IMR-90 (cell line): Measurements from ENCODE around the gene ANLN. TPM values are rescaled to one million over a fixed set of nuclear protein-coding genes. Genes with fewer than 3 reads are reported as not detected.

Source experiments
- ATAC-seq: fragments of 200-7000 bp; cut with Tn5 transposase; 2 replicates; pipeline ENCODE4 v1.9.1; 2020; ENCODE audit warnings: low read depth, mild to moderate bottlenecking, moderate library complexity
- BruUV-seq: library from RNA; stranded (reverse); fragments of 400-500 nt; replicated peaks from 2 replicates; lab custom pipeline; 2021; lab: Mats Ljungman, UMichigan
- CTCF ChIA-PET: fragments of 300-600 bp; formaldehyde crosslinking; extraction: SDS; loops from one replicate; lab custom pipeline; 2021; ENCODE audit warnings: antibody characterized with exemption; lab: Yijun Ruan, JAX
- POLR2A ChIA-PET: fragments of 300-600 bp; sonication (Branson Sonifier 250); formaldehyde crosslinking; loops from one replicate; lab custom pipeline; 2022; ENCODE audit warnings: antibody characterized with exemption; ENCODE audit not compliant: unreplicated experiment; lab: Charles Lee
- DNase-seq: peaks from one replicate; pipeline ENCODE4 v3.0.0; 2013
- H2AFZ ChIP-seq: replicated peaks from 2 replicates; pipeline ENCODE3; 2013; ENCODE audit warnings: low read length, mild to moderate bottlenecking; ENCODE audit not compliant: poor library complexity
- H2AK5ac ChIP-seq: 2 replicates; pipeline ENCODE4 v1.6.1; 2013; ENCODE audit warnings: low read depth, low read length, inconsistent platforms
- H2AK9ac ChIP-seq: replicated peaks from 2 replicates; pipeline ENCODE3; 2013; ENCODE audit warnings: mild to moderate bottlenecking, low read depth, low read length, moderate library complexity; ENCODE audit not compliant: poor library complexity
- H2BK120ac ChIP-seq: 2 replicates; pipeline ENCODE4 v1.6.1; 2013; ENCODE audit warnings: low read depth, low read length, inconsistent platforms
- H2BK15ac ChIP-seq: 3 replicates; pipeline ENCODE4 v1.6.1; 2013; ENCODE audit warnings: low read depth, low read length, inconsistent platforms
- H2BK20ac ChIP-seq: 2 replicates; pipeline ENCODE4 v1.6.1; 2013; ENCODE audit warnings: low read depth, mild to moderate bottlenecking, inconsistent platforms, low read length, moderate library complexity
- H2BK5ac ChIP-seq: 2 replicates; pipeline ENCODE4 v1.6.1; 2013; ENCODE audit warnings: mild to moderate bottlenecking, low read depth, low read length, inconsistent platforms; ENCODE audit not compliant: poor library complexity, severe bottlenecking
- H3K14ac ChIP-seq: replicated peaks from 2 replicates; pipeline ENCODE4 v1.6.1; 2013; ENCODE audit warnings: low read depth, low read length, inconsistent platforms
- H3K18ac ChIP-seq: 2 replicates; pipeline ENCODE4 v1.6.1; 2013; ENCODE audit warnings: low read depth, low read length, control low read depth
- H3K23ac ChIP-seq: 2 replicates; pipeline ENCODE4 v1.6.1; 2013; ENCODE audit warnings: low read depth, low read length, inconsistent platforms
- H3K27ac ChIP-seq: 2 replicates; pipeline ENCODE4 v1.5.1; 2013; ENCODE audit warnings: mild to moderate bottlenecking, control low read depth, low read length; ENCODE audit not compliant: insufficient read depth
- H3K27me3 ChIP-seq: 2 replicates; pipeline ENCODE4 v1.6.1; 2013; ENCODE audit warnings: low read length; ENCODE audit not compliant: control insufficient read depth, insufficient read depth
- H3K36me3 ChIP-seq: 2 replicates; pipeline ENCODE4 v1.6.1; 2013; ENCODE audit warnings: low read length, mixed read lengths; ENCODE audit not compliant: control insufficient read depth, insufficient read depth
- H3K4ac ChIP-seq: 2 replicates; pipeline ENCODE4 v1.6.1; 2013; ENCODE audit warnings: low read depth, low read length, inconsistent platforms
- H3K4me1 ChIP-seq: 2 replicates; pipeline ENCODE4 v1.6.1; 2013; ENCODE audit warnings: low read length, mixed read lengths; ENCODE audit not compliant: control insufficient read depth, insufficient read depth
- H3K4me2 ChIP-seq: 2 replicates; pipeline ENCODE4 v1.6.1; 2013; ENCODE audit warnings: low read depth, mild to moderate bottlenecking, control low read depth, low read length, moderate library complexity
- H3K4me3 ChIP-seq: 2 replicates; pipeline ENCODE4 v1.5.1; 2013; ENCODE audit warnings: low read depth, mild to moderate bottlenecking, control low read depth, low read length, moderate library complexity; ENCODE audit not compliant: insufficient read depth
- H3K56ac ChIP-seq: 2 replicates; pipeline ENCODE4 v1.6.1; 2013; ENCODE audit warnings: low read length, inconsistent platforms; ENCODE audit not compliant: insufficient read depth; ENCODE audit errors: extremely low read depth
- H3K79me1 ChIP-seq, 2 experiments: 2 replicates each; pipeline ENCODE4 v1.6.1; 2013; ENCODE audit warnings: low read length in 2 of 2, inconsistent platforms in 1 of 2, low read depth in 1 of 2
- H3K9ac ChIP-seq: 2 replicates; pipeline ENCODE4 v1.6.1; 2013; ENCODE audit warnings: low read depth, low read length, control low read depth
- H3K9me1 ChIP-seq: 2 replicates; pipeline ENCODE4 v1.6.1; 2013; ENCODE audit warnings: low read length, inconsistent platforms; ENCODE audit not compliant: insufficient read depth
- H3K9me3 ChIP-seq: 2 replicates; pipeline ENCODE4 v1.6.1; 2013; ENCODE audit warnings: low read length; ENCODE audit not compliant: control insufficient read depth, insufficient read depth
- H4K20me1 ChIP-seq: 2 replicates; pipeline ENCODE4 v1.6.1; 2013; ENCODE audit warnings: low read length, inconsistent platforms; ENCODE audit not compliant: insufficient read depth
- H4K5ac ChIP-seq: 2 replicates; pipeline ENCODE4 v1.6.1; 2013; ENCODE audit warnings: mild to moderate bottlenecking, low read depth, low read length, control low read depth
- H4K8ac ChIP-seq, 2 experiments: 2 replicates each; pipeline ENCODE4 v1.6.1; 2013; ENCODE audit warnings: low read depth in 2 of 2, low read length in 2 of 2, control low read depth in 1 of 2, inconsistent platforms in 1 of 2
- H4K91ac ChIP-seq: 2 replicates; pipeline ENCODE4 v1.6.1; 2013; ENCODE audit warnings: low read depth, low read length, inconsistent platforms; ENCODE audit not compliant: insufficient read depth
- BHLHE40 ChIP-seq: fragments of 150-350 bp; IDR thresholded peaks from 2 replicates; pipeline ENCODE4 v1.6.1; 2016; ENCODE audit warnings: mild to moderate bottlenecking, low read depth, low read length
- CEBPB ChIP-seq: IDR thresholded peaks from 2 replicates; pipeline ENCODE4 v1.6.1; 2012; ENCODE audit warnings: low read depth, low read length, improper control_type of control experiment
- FOS ChIP-seq: fragments of 150-350 bp; IDR thresholded peaks from 2 replicates; pipeline ENCODE4 v1.6.1; 2016; ENCODE audit warnings: low read depth, low read length
- NFE2L2 ChIP-seq: fragments of 150-350 bp; IDR thresholded peaks from 2 replicates; pipeline ENCODE4 v1.6.1; 2016; ENCODE audit warnings: low read depth, mild to moderate bottlenecking, low read length
- WGBS, 2 experiments: methylation state at CpG; one replicate each; pipeline versions ENCODE4 v1.1.5 to v1.1.7; 2013; ENCODE audit warnings: missing lambda C conversion rate in 2 of 2; ENCODE audit not compliant: insufficient read length in 1 of 2; ENCODE audit errors: extremely low coverage in 2 of 2; 5-methylcytosine and 5-hydroxymethylcytosine counted together
- dilution Hi-C: fragments of 300-500 bp; cut with HindIII; formaldehyde crosslinking; loops from one replicate; pipeline ENCODE4 v1.14.3; 2018; ENCODE audit warnings: low sequenced_read_pairs; ENCODE audit not compliant: unreplicated experiment
- in situ Hi-C: fragments of 300-500 bp; cut with MboI; formaldehyde crosslinking; loops from 3 replicates; pipeline ENCODE4 v1.14.3; 2019; ENCODE audit warnings: low sequenced_read_pairs, inconsistent platforms, mixed read lengths
- intact Hi-C: fragments of 100-400 bp; cut with micrococcal nuclease; formaldehyde crosslinking; loops from 2 replicates; pipeline ENCODE4 v1.10.0; 2022
- polyA plus RNA-seq, 3 experiments: library from polyadenylated mRNA; depleted of rRNA; stranded (reverse); fragments of >200 nt; gene quantifications; 2 replicates each; pipeline ENCODE4 v1.2.3, GENCODE V29; 2012; ENCODE audit warnings: low replicate concordance in 1 of 3
- total RNA-seq: library from RNA; depleted of rRNA; stranded (reverse); fragments of >200 nt; gene quantifications from 2 replicates; pipeline ENCODE4 v1.2.3, GENCODE V29; 2012
- TF ChIP-seq, protein P1 (sequence below): fragments of 150-350 bp; IDR thresholded peaks from 2 replicates; pipeline ENCODE4 v1.6.1; 2017; ENCODE audit warnings: mild to moderate bottlenecking, antibody characterized with exemption, low read length, low read depth

Gene ANLN
- total and polyA plus RNA-seq, 2 of the 4 experiments (the other 2 are of a cell fraction), result 60.5 to 276 TPM

GRCh38 chr7:36366718-36367560, 22.7 kb upstream of the ANLN start (continued):
- TF ChIP-seq NFE2L2 (no peak), BHLHE40 (peak; percentile 11; the same call in 1 of the 2 replicates), FOS (no peak)

DNA sequence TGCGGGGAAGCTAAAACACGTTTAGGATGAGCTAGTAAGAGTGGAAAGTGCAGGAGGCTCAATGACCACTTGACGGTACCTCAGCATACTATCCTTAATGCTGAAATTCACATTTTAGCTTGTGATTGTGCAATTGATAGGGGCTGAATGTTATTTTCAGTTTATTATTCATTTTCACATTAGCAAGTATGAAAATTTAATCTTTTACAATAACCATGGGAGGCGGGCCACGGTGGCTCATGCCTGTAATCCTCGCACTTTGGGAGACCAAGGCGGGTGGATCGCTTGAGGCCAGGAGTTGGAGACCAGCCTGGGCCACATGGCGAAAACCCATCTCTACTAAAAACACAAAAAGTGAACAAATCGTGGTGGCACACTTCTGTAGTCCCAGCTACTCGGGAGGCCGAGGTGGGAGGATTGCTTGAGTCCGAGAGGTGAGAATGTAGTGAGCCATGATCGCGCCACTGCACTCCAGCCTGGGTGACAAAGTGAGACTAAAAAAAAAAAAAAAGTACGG, 22.0 kb upstream of the ANLN start:
- Histone ChIP-seq H3K79me1 (no peaks in the 10 kb centered on the region), H3K9me1 (no peaks in the 10 kb centered on the region), H3K23ac (peak overlapping the region; percentile 1; the same call in 1 of the 2 replicates), H2AFZ (peak overlapping the region; percentile 91), H3K36me3 (no peaks in the 10 kb centered on the region), H3K14ac (no peak overlapping the region), H4K20me1 (no peaks in the 10 kb centered on the region), H2BK15ac (no peak overlapping the region), H3K56ac (no peak overlapping the region), H2AK9ac (no peak overlapping the region), H2BK20ac (no peak overlapping the region), H2AK5ac (no peak overlapping the region), H3K4me3 (peak overlapping the region; percentile 86), H4K91ac (no peak overlapping the region), H2BK5ac (no peak overlapping the region), H3K27ac (no peak overlapping the region), H3K4me1 (no peaks in the 10 kb centered on the region), H3K4me2 (peak overlapping the region; percentile 53), H3K9ac (peak overlapping the region; percentile 43), H3K4ac (no peak overlapping the region), H3K18ac (no peak overlapping the region), H3K9me3 (no peaks in the 10 kb centered on the region), H4K5ac (no peak overlapping the region), H3K27me3 (peaks cover 25% of the 10 kb centered on the region), H4K8ac (peak overlapping the region; percentile 3 to 84; a peak in 2 of 4 replicates), H2BK120ac (no peak overlapping the region)
- TF ChIP-seq CEBPB, result peak; percentile 77
- TF ChIP-seq, protein P1, sequence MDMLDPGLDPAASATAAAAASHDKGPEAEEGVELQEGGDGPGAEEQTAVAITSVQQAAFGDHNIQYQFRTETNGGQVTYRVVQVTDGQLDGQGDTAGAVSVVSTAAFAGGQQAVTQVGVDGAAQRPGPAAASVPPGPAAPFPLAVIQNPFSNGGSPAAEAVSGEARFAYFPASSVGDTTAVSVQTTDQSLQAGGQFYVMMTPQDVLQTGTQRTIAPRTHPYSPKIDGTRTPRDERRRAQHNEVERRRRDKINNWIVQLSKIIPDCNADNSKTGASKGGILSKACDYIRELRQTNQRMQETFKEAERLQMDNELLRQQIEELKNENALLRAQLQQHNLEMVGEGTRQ, result no peak
- WGBS, 2 experiments, result no CpG with 5 or more reads among the region's 16 CpGs
- DNase-seq, result no peak
- dilution Hi-C loops (no loop called here), intact Hi-C loops (no loop called here), in situ Hi-C loops (no loop called here)
- ChIA-PET POLR2A (interaction anchor here (0.9 kb wide), 1 partner anchor 25 kb away, joined by 5 read pairs; no protein-coding TSS in a partner anchor), CTCF (interaction anchor here (0.6 to 1.0 kb wide), 5 partner anchors 9 to 49 kb away, joined by 3 to 7 read pairs (median 3); no protein-coding TSS in a partner anchor)
- ATAC-seq, result no peak; the same call in 1 of the 2 replicates
- BruUV-seq, result no TSS peak
